BLaER1 (cell line): ENCODE results near the gene GPR42.
"Not testable (repeated sequence)": the region's sequence is repeated elsewhere in the genome, so short reads cannot be mapped to it uniquely, and the experiment has no call there.

Experiments
- H3K27ac ChIP-seq: shearing (Covaris generic); formaldehyde crosslinking; 2 replicates; pipeline ENCODE4 v1.8.1; 2022
- H3K27me3 ChIP-seq: shearing (Covaris generic); formaldehyde crosslinking; 2 replicates; pipeline ENCODE4 v1.8.1; 2022
- H3K36me3 ChIP-seq: shearing (Covaris generic); formaldehyde crosslinking; 2 replicates; pipeline ENCODE4 v1.8.1; 2022
- H3K4me1 ChIP-seq: shearing (Covaris generic); formaldehyde crosslinking; 2 replicates; pipeline ENCODE4 v1.8.1; 2022
- H3K4me2 ChIP-seq: shearing (Covaris generic); formaldehyde crosslinking; 2 replicates; pipeline ENCODE4 v1.8.1; 2022
- H3K4me3 ChIP-seq: shearing (Covaris generic); formaldehyde crosslinking; 2 replicates; pipeline ENCODE4 v1.8.1; 2022
- H3K9ac ChIP-seq: shearing (Covaris generic); formaldehyde crosslinking; 2 replicates; pipeline ENCODE4 v1.8.1; 2022
- H3K9me3 ChIP-seq: shearing (Covaris generic); formaldehyde crosslinking; 2 replicates; pipeline ENCODE4 v1.8.1; 2022
- H4K20me1 ChIP-seq: shearing (Covaris generic); formaldehyde crosslinking; 2 replicates; pipeline ENCODE4 v1.8.1; 2022
- Cebpa-rat ChIP-seq: shearing (Covaris generic); IDR thresholded peaks from 2 replicates; pipeline ENCODE4 v1.8.1; 2022

Gene GPR42

DNA sequence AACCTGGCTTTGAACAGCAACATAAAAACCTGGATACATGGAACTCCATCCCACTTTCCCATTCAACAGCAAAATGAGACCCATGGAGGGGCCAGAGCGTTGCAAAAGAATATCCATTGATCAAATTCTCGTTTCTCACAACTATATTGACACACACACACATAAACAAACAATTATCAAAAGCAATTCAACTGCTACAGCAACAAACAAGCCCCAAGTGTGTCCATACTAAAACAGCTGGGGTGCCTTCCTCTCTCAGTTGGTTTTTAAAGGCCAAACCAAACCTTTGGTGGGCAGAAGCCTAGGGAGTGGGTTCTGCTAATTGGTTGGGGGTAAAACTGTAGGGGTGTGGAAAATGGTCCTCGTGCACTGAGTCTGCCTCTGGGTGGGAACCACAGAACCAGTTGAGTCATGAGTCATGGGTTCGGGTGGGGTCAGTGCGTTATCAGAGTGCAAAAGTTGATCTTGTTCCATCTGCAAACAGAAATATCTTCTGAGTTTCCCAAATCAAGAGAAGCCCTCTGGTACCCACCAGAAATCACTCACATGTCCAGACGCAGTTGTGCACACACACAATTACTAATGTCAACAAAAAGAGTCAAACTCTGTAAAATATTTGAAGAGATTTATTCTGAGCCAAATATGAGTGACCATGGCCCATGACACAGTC lies 18.5 kb downstream of the GPR42 start:
- H3K9ac ChIP-seq, result no peak overlapping the region
- no peaks in the 10 kb centered on the region for H3K27me3 ChIP-seq
- TF ChIP-seq Cebpa-rat, result no peak
- no peak overlapping the region for H3K27ac ChIP-seq
- peaks cover 52% of the 10 kb centered on the region for H3K9me3 ChIP-seq
- H4K20me1 ChIP-seq, result no peaks in the 10 kb centered on the region
- H3K4me3 ChIP-seq, result no peak overlapping the region
- H3K4me2 ChIP-seq, result no peak overlapping the region
- H3K36me3 ChIP-seq, result no peaks in the 10 kb centered on the region
- peaks cover 12% of the 10 kb centered on the region for H3K4me1 ChIP-seq

DNA sequence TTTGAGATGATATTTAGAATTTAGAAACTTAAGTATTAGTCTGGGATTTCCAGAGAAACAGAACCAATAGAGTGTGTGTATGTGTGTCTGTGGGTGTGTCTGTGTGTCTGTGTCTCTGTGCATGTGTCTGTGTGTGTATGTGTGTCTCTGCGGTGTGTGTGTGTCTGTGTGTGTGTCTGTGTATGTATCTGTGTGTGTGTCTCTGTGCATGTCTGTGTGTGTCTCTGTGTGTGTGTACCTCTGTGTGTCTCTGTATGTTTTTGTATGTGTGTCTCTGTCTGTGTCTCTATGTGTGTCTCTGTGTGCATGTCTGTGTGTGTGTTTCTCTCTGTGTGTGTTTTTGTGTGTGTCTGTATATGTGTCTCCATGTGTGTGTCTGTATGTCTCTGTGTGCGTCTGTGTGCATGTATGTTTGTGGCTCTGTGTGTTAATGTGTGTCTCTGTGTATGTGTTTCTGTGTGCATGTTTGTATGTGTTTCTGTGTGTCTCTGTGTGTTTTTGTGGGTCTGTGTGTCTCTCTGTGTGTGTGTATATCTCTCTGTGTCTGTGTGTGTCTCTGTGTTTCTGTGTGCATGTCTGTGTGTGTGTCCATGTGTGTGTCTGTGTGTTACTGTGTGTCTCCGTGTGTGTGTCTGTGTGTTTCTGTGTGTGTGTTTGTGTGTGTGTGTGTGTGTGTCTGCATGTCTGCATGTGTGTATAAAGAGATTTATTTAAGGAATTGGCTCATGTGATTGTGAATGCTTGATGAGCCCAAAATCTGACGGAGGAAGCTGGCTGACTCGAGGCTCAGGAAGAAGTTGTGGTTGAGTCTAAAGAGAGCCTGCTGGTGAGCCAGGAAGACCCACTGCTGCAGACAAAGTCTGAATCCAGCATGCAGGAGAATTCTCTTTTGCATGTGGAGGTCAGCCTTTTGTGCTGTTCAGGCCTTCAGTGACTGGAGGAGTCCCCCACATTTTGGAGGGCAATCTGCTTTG lies 22.2 kb downstream of the GPR42 start:
- H3K9me3 ChIP-seq, result peaks cover 15% of the 10 kb centered on the region
- no peaks in the 10 kb centered on the region for H3K27me3 ChIP-seq
- H4K20me1 ChIP-seq, result no peaks in the 10 kb centered on the region
- H3K27ac ChIP-seq, result no peak overlapping the region
- H3K4me2 ChIP-seq, result peak overlapping the region; percentile 49
- H3K4me1 ChIP-seq, result peaks cover 12% of the 10 kb centered on the region
- H3K4me3 ChIP-seq, result no peak overlapping the region
- H3K9ac ChIP-seq, result no peak overlapping the region
- H3K36me3 ChIP-seq, result no peaks in the 10 kb centered on the region
- no peak for TF ChIP-seq Cebpa-rat

DNA sequence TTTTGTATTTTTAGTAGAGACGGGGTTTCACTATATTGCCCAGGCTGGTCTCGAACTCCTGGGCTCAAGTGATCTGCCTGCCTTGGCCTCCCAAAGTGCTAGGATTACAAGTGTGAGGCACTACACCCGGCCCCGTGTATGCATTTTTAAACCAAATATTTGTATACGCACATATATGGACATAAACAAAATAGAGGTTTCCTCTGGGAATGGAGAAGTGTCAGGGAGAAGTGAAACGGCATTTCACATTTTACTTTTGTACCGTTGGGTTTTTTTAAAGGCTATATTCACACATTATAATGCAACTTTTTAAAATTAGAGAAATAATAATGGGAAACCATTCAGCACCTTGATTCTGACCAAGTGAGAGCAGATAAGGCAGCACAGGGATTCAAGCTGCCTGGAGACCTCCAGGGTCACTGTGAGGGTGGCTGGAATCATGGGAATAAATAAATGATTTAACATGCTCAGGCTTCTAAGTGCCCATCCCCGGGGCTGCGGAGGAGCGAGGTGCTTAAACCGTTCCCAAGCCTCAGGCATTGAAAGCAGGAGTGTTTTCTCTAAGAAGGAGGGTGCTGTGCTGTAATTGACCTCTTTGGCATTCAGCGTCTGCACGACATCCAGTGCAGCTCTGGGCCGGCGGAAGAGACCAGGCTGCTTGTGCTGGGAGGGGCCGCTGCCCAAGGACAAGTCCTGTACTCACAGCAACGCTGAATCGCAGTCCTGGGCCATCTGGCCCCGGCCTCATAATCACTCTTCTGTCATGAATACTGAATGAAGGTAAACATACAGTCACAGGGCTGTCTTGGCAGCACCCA lies 24.7 kb downstream of the GPR42 start:
- no peak overlapping the region for H3K9ac ChIP-seq
- H3K36me3 ChIP-seq, result no peaks in the 10 kb centered on the region
- H3K4me1 ChIP-seq, result peaks cover 28% of the 10 kb centered on the region
- no peak overlapping the region for H3K4me2 ChIP-seq
- H3K9me3 ChIP-seq, result no peaks in the 10 kb centered on the region
- H3K27me3 ChIP-seq, result no peaks in the 10 kb centered on the region
- no peak for TF ChIP-seq Cebpa-rat
- H4K20me1 ChIP-seq, result no peaks in the 10 kb centered on the region
- H3K4me3 ChIP-seq, result no peak overlapping the region
- H3K27ac ChIP-seq, result no peak overlapping the region

DNA sequence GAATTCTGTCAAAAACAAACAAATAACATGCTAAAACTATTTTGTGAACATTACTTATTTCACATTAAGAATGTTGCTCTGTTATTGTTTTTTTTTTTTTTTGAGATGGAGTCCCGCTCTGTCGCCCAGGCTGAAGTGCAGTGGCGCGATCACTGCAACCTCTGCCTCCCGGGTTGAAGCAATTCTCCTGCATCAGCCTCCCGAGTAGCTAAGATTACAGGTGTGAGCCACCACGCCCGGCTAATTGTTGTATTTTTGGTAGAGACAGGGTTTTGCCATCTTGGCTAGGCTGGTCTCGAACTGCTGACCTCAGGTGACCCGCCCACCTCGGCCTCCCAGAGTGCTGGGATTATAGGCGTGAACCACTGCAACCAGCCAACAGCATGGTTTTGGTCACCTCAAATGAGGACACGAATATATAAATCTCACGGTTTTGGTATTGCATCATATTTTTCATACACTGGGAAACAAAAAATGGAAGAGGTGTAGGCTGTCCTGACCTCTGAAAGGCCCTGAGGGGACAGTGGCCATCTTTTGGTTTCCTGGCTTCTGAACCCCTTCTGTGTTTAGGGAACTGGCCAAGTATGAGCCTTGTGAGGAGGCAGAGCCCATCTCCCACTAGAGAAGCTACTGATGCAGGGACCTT lies 25.5 kb downstream of the GPR42 start:
- Histone ChIP-seq H4K20me1 (no peaks in the 10 kb centered on the region), H3K27ac (no peak overlapping the region), H3K4me1 (peaks cover 31% of the 10 kb centered on the region), H3K4me3 (no peak overlapping the region), H3K4me2 (no peak overlapping the region), H3K9me3 (no peaks in the 10 kb centered on the region), H3K27me3 (no peaks in the 10 kb centered on the region), H3K9ac (no peak overlapping the region), H3K36me3 (no peaks in the 10 kb centered on the region)
- TF ChIP-seq Cebpa-rat, result peak; percentile 62; the same call in 1 of the 2 replicates

DNA sequence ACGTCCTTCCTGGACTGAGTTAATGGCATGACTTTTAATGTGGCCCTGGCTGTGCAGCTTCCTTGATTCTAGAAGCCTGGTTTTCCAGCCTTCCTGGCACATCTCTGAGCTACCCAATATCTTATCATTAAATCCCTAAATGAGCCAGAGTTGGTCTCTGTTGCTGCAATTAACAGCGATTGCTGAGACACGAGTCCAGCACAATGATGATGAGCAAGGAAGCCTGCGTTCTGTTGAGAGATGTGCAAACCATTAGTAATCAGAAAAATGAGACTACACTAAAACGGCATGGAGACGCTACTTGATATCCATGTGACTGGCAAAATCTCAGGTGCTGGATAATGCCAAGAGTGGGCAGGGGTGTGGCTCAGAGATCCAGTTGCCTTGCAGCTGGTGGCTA lies 26.2 kb downstream of the GPR42 start:
- Histone ChIP-seq H3K4me2 (no peak overlapping the region), H3K4me1 (peaks cover 38% of the 10 kb centered on the region), H3K9me3 (no peaks in the 10 kb centered on the region), H3K36me3 (no peaks in the 10 kb centered on the region), H3K4me3 (no peak overlapping the region), H3K9ac (no peak overlapping the region), H4K20me1 (no peaks in the 10 kb centered on the region), H3K27ac (no peak overlapping the region), H3K27me3 (no peaks in the 10 kb centered on the region)
- TF ChIP-seq Cebpa-rat, result no peak

DNA sequence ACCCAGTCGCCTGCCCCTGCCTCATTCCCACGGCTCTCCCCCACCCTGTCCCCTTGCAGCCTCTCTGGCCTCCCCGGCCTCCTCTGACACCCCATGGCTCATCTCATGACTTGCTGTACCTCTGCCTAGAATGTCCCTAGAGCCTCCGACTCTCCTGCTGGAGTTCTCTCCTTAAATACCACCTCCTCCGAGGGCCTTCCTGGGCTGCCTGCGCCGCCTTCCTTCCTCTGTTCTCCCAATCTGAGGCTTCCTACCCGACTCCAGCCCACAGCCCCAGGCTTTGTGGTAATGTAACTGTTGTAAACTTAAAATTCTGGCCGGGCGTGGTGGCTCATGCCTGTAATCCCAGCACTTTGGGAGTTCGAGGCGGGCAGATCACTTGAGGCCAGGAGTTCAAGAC lies 27.7 kb downstream of the GPR42 start:
- Histone ChIP-seq H3K27me3 (no peaks in the 10 kb centered on the region), H3K4me1 (peaks cover 39% of the 10 kb centered on the region), H3K9me3 (no peaks in the 10 kb centered on the region), H3K36me3 (no peaks in the 10 kb centered on the region), H3K4me2 (no peak overlapping the region), H3K9ac (no peak overlapping the region), H3K27ac (no peak overlapping the region), H4K20me1 (no peaks in the 10 kb centered on the region), H3K4me3 (no peak overlapping the region)
- TF ChIP-seq Cebpa-rat, result no peak

DNA sequence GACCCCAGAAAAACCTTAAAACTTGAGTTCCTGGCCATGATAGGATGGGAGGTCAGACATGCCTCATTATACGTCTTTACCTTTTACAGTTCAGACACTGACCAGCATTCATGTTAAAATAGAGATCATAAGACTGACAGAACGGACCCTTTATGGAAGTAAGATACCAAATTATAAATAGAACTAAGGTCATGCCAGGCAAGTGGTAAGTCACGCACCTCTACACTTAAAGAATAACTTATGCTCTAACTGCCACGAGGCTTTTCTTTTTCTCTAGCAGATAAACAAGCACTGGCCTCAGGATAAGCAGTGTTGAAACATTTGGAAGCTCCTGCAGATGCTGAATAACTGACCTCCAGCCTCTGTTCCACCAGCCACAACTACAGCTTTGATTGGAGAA lies 28.4 kb downstream of the GPR42 start:
- no peak for TF ChIP-seq Cebpa-rat
- Histone ChIP-seq H3K9me3 (no peaks in the 10 kb centered on the region), H3K4me2 (peak overlapping the region; percentile 32; the same call in 1 of the 2 replicates), H3K27ac (no peak overlapping the region), H3K9ac (no peak overlapping the region), H3K36me3 (no peaks in the 10 kb centered on the region), H3K27me3 (no peaks in the 10 kb centered on the region), H3K4me1 (peaks cover 35% of the 10 kb centered on the region), H3K4me3 (no peak overlapping the region), H4K20me1 (no peaks in the 10 kb centered on the region)

DNA sequence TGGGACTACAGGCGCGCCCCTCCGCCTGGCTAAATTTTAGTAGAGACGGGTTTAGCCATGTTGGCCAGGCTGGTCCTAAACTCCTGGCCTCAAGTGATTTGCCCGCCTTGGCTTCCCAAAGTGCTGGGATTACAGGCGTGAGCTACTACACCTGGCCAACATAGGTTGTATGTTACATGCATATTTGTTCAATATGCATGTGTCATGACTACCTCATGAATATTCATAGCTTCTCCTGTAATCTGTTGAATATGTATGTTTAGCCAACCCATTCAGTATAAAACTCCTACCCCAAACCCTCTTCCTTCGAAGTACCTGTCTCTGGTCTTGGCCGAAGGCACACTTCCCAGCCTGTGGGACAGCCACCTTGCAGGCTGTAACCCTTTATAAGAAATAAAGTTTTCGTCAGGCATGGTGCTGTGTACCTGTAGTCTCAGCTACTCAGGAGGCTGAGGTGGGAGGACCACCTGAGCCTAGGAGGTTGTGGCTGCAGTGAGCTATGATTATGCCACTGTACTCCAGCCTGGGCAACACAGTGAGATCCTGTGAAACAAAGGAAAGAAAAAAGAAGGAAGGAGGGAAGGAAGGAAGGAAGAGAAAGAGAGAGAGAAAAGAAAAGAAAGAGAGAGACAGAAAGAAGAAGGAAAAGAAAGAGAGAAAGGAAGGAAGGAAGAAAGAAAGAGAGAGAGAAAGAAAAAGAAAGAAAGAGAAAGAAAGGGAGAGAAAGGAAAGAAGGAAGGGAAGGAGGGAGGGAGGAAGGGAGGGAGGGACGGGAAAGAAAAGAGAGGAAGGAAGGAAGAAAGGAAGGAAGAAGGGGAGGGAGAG lies 29.3 kb downstream of the GPR42 start:
- Histone ChIP-seq H3K4me3 (no peak overlapping the region), H3K4me1 (peaks cover 35% of the 10 kb centered on the region), H3K9me3 (no peaks in the 10 kb centered on the region), H3K27me3 (no peaks in the 10 kb centered on the region), H3K9ac (no peak overlapping the region), H4K20me1 (no peaks in the 10 kb centered on the region), H3K27ac (no peak overlapping the region), H3K4me2 (peak overlapping the region; percentile 32; the same call in 1 of the 2 replicates), H3K36me3 (no peaks in the 10 kb centered on the region)
- TF ChIP-seq Cebpa-rat, result no peak

DNA sequence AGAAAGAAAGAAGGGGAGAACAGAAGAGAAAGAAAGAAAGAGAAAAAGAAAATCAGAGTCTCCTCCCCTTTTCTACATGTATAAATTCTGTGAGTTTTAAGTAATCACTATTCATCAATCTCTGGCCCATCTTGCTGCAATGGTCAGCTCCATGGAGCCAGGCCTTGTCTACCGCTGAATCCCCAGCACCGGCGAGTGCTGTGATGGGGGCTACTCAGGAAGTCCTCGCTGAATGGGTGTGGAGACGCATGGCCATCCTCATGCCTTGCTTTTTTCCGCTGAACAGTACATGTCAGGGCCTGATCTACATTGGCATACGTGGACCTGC lies 29.9 kb downstream of the GPR42 start:
- H3K4me1 ChIP-seq, result peaks cover 35% of the 10 kb centered on the region
- H3K36me3 ChIP-seq, result no peaks in the 10 kb centered on the region
- no peak overlapping the region for H3K9ac ChIP-seq
- no peak overlapping the region for H3K4me3 ChIP-seq
- TF ChIP-seq Cebpa-rat, result no peak
- H3K27ac ChIP-seq, result no peak overlapping the region
- no peaks in the 10 kb centered on the region for H3K27me3 ChIP-seq
- H3K4me2 ChIP-seq, result no peak overlapping the region
- no peaks in the 10 kb centered on the region for H3K9me3 ChIP-seq
- no peaks in the 10 kb centered on the region for H4K20me1 ChIP-seq

GRCh38 chr19:35401416-35401815 lies 30.5 kb downstream of the GPR42 start:
- H3K27me3 ChIP-seq, H3K4me3 ChIP-seq, H3K9ac ChIP-seq, H4K20me1 ChIP-seq, H3K27ac ChIP-seq, H3K36me3 ChIP-seq, H3K9me3 ChIP-seq: not testable (repeated sequence)
- Histone ChIP-seq H3K4me1 (peaks cover 35% of the 10 kb centered on the region), H3K4me2 (peak overlapping the region; percentile 26)
